HuH-7.5 (cell line): ENCODE results near the gene WFDC11.
A peak's percentile ranks its signal among the peaks of the same experiment; 100 is the strongest.
"Not testable (repeated sequence)": the region's sequence is repeated elsewhere in the genome, so short reads cannot be mapped to it uniquely, and the experiment has no call there.

Experiments
- DNase-seq: peaks from one replicate; pipeline ENCODE4 v3.0.0; 2011; ENCODE audit warnings: low spot score

The WFDC11 gene

GRCh38 chr20:45670139-45670538, at the start of gene WFDC11:
Gene WFDC11, minus strand, starts transcription at chr20:45670239. Its CDS starts 19,639 bp downstream, at chr20:45650600.
- DNase-seq: no peak

- not testable (repeated sequence) for DNase-seq
Measured at GRCh38 chr20:45716141-45716688, 46.2 kb upstream of the WFDC11 start.

GRCh38 chr20:45704969-45705637, 35.1 kb upstream of the WFDC11 start, which contains the start of gene WFDC10B:
Gene WFDC10B, minus strand, starts transcription at chr20:45705019. Its CDS starts 19,027 bp downstream, at chr20:45685992.
- no peak for DNase-seq

- DNase-seq: no peak
Measured at GRCh38 chr20:45701873-45702272, 31.8 kb upstream of the WFDC11 start, which contains the start of gene WFDC13. Gene WFDC13, plus strand, starts transcription at chr20:45702038. Its CDS starts 86 bp downstream, at chr20:45702124.

- no peak for DNase-seq
Measured at GRCh38 chr20:45701104-45701503, 31.1 kb upstream of the WFDC11 start.

GRCh38 chr20:45695496-45695895, 25.5 kb upstream of the WFDC11 start:
- DNase-seq: no peak

GRCh38 chr20:45693346-45693745, 23.3 kb upstream of the WFDC11 start:
- DNase-seq: not testable (repeated sequence)

GRCh38 chr20:45685896-45686295, 15.9 kb upstream of the WFDC11 start:
- peak; percentile 11 for DNase-seq

GRCh38 chr20:45679650-45680049, 9.6 kb upstream of the WFDC11 start:
- DNase-seq: no peak

- DNase-seq: no peak
Measured at GRCh38 chr20:45672765-45673164, 2.7 kb upstream of the WFDC11 start.

- not testable (repeated sequence) for DNase-seq
Measured at GRCh38 chr20:45657038-45657437, 13.0 kb downstream of the WFDC11 start.

- DNase-seq: not testable (repeated sequence)
Measured at GRCh38 chr20:45651726-45652125, 18.3 kb downstream of the WFDC11 start.

GRCh38 chr20:45649312-45649863, 20.7 kb downstream of the WFDC11 start:
- no peak for DNase-seq

- DNase-seq: no peak
Measured at GRCh38 chr20:45647441-45648050, 22.5 kb downstream of the WFDC11 start.

GRCh38 chr20:45646875-45647274, 23.2 kb downstream of the WFDC11 start:
- DNase-seq: no peak

GRCh38 chr20:45645869-45646268, 24.2 kb downstream of the WFDC11 start:
- DNase-seq: not testable (repeated sequence)

- DNase-seq: not testable (repeated sequence)
Measured at GRCh38 chr20:45641076-45641475, 29.0 kb downstream of the WFDC11 start.

- DNase-seq: no peak
Measured at GRCh38 chr20:45639687-45640086, 30.4 kb downstream of the WFDC11 start.

GRCh38 chr20:45636513-45636912, 33.5 kb downstream of the WFDC11 start:
- DNase-seq: no peak

GRCh38 chr20:45631184-45631583, 38.9 kb downstream of the WFDC11 start, which contains the start of gene WFDC9:
Gene WFDC9, minus strand, starts transcription at chr20:45631284. Its CDS starts 21,103 bp downstream, at chr20:45610181.
- no peak for DNase-seq

GRCh38 chr20:45630371-45630770, 39.7 kb downstream of the WFDC11 start:
- DNase-seq: no peak

GRCh38 chr20:45629496-45630100, 40.4 kb downstream of the WFDC11 start, which contains the start of gene WFDC10A:
Gene WFDC10A, plus strand, starts transcription at chr20:45629739. Its CDS starts 75 bp downstream, at chr20:45629814.
- DNase-seq: peak; percentile 44
